Motor neuron (in vitro differentiated cells): Measurements from ENCODE around the gene INPP5A. TPM values are rescaled to one million over a fixed set of nuclear protein-coding genes. Genes with fewer than 3 reads are reported as not detected.
A peak's percentile ranks its signal among the peaks of the same experiment; 100 is the strongest.

ENCODE experiments used
- ATAC-seq, 8 experiments: fragments of 200-7000 bp; cut with Tn5 transposase; replicated peaks in 6 of 8; 2 replicates each; pipeline ENCODE4 v1.8.0; 2021; ENCODE audit warnings: mild to moderate bottlenecking in 8 of 8, moderate library complexity in 8 of 8
- H3K27ac ChIP-seq, 2 donors: fragments of 250-450 bp; sonication (Bioruptor Pico); 2 replicates each; pipeline ENCODE4 v1.9.0; 2021; ENCODE audit warnings: antibody characterized with exemption in 2 of 2, mild to moderate bottlenecking in 2 of 2, moderate library complexity in 1 of 2
- H3K4me1 ChIP-seq, 2 donors: fragments of 250-450 bp; sonication (Bioruptor Pico); replicated peaks in 1 of 2; 2 replicates each; pipeline ENCODE4 v1.6.1; 2021; ENCODE audit warnings: antibody characterized with exemption in 2 of 2, mild to moderate bottlenecking in 2 of 2, moderate library complexity in 1 of 2
- H3K4me3 ChIP-seq, 5 donors: fragments of 250-450 bp; sonication (Bioruptor Pico); 2 replicates each; pipeline ENCODE4 v1.9.0; 2021; ENCODE audit warnings: antibody characterized with exemption in 5 of 5, mild to moderate bottlenecking in 5 of 5, moderate library complexity in 4 of 5
- WGBS, 10 experiments: fragments of 450-650 bp; shearing (Covaris generic); methylation state at CpG; one replicate each; pipeline ENCODE4 v1.0.0; 2022; 5-methylcytosine and 5-hydroxymethylcytosine counted together
- in situ Hi-C, 9 experiments: fragments of 400-800 bp; cut with MboI; loops; one replicate each; pipeline ENCODE4 v1.15.0; 2021; ENCODE audit warnings: low sequenced_read_pairs in 9 of 9, low pct_unique_long_range_greater_than_20kb in 2 of 9; ENCODE audit not compliant: unreplicated experiment in 9 of 9
- total RNA-seq, 8 experiments: library from RNA; unstranded; fragments of 300-600 nt; gene quantifications; 2 replicates each; pipeline versions ENCODE4 v1.2.3 to v1.2.4, GENCODE V29; 2022

Gene INPP5A
- total RNA-seq, 8 experiments from 2014 or later, result 13.2 to 45.0 (median 17.9) TPM

GRCh38 chr10:132657127-132657706 lies 119.6 kb downstream of the INPP5A start:
- H3K4me1 ChIP-seq, result peaks cover 16% of the 10 kb centered on the region in 2 donors
- 84 to 93% methylated on average over 3 to 12 of the region's 18 CpGs; no CpG with 5 or more reads in 8 of the 10 experiments for WGBS, 10 experiments
- no peak overlapping the region for H3K27ac ChIP-seq
- H3K4me3 ChIP-seq, result no peak overlapping the region
- peak in 1 of 8 experiments; percentile 19 for ATAC-seq
- in situ Hi-C loops, result loop anchor here in 2 of 9 experiments (25.0 kb wide), 2 partner anchors 105 to 130 kb away; partner anchors contain the start of gene NKX6-2 (in 1 of the 2)

DNA sequence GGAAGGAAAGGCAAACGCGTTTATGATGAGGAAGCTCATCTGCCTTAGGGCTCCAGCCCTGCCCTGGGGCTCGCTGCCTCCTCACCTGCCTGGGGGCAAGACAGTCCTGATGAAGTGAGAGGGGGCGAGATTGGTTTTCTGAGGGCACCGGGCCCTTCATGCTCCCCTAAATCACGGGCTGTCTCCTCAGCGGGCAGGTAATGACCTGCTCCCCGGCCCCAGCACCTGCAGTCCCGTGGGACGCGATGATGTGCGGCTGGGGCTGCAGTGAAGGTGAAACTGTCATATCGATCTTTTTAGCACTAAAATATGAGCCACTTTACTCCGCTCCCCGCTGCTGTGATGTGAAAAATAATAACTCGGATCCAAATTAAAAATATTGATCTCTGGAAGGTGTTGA lies 120.2 kb downstream of the INPP5A start:
- WGBS, 10 experiments, result 20 to 100% (median 80%) methylated on average over 2 to 13 of the region's 16 CpGs; no CpG with 5 or more reads in 1 of the 10 experiments
- in situ Hi-C loops, result loop anchor here in 2 of 9 experiments (25.0 kb wide), 2 partner anchors 105 to 130 kb away; partner anchors contain the start of gene NKX6-2 (in 1 of the 2)
- no peak overlapping the region for H3K4me3 ChIP-seq

DNA sequence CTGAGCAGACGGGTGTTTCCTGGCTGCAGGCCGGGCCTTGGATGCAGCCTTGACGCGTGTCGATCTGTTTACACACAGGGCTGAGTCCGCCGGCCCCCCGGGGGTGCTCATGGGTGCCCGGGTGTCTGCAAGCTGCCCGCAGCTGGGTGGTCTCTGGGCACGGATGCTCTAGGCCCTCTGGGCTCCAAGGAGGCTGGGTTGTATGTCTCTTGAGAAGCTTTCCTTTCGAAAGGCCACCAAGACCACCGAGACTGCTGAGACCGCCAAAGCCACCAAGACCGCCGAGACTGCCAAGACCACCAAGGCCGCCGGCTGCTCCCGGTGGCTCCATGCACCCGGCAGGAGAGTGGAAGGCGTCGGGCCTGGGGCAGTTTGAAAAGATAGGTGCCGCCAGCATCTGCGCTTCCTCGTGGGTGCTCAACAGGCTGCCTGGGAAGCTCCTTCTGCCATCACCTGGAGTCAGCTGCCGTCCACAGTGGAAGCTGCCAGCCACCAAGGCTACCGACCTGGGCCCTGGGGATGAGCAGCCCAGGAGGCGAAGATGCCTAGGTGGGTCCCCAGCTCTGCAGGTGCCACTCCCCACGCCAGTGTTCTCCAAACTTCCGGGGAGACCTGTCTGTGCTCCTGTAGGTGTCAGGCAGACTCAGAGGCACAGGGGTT lies 121.1 kb downstream of the INPP5A start:
- in situ Hi-C loops, result loop anchor here in 2 of 9 experiments (25.0 kb wide), 2 partner anchors 104 to 129 kb away; partner anchors contain the start of gene NKX6-2 (in 1 of the 2)
- WGBS, 10 experiments, result 87 to 100% (median 93%) methylated on average over 1 to 14 of the region's 30 CpGs; no CpG with 5 or more reads in 3 of the 10 experiments
- H3K4me1 ChIP-seq, result peaks cover 16% of the 10 kb centered on the region in 2 donors
- H3K4me3 ChIP-seq, result no peak overlapping the region
- no peak overlapping the region for H3K27ac ChIP-seq
- ATAC-seq, result no peak

More for the DNA sequence above, 120.2 kb downstream of the INPP5A start:
- ATAC-seq, result peak in 2 of 8 experiments; percentile 18 to 61
- peaks cover 16% of the 10 kb centered on the region in 2 donors for H3K4me1 ChIP-seq
- H3K27ac ChIP-seq, result no peak overlapping the region

DNA sequence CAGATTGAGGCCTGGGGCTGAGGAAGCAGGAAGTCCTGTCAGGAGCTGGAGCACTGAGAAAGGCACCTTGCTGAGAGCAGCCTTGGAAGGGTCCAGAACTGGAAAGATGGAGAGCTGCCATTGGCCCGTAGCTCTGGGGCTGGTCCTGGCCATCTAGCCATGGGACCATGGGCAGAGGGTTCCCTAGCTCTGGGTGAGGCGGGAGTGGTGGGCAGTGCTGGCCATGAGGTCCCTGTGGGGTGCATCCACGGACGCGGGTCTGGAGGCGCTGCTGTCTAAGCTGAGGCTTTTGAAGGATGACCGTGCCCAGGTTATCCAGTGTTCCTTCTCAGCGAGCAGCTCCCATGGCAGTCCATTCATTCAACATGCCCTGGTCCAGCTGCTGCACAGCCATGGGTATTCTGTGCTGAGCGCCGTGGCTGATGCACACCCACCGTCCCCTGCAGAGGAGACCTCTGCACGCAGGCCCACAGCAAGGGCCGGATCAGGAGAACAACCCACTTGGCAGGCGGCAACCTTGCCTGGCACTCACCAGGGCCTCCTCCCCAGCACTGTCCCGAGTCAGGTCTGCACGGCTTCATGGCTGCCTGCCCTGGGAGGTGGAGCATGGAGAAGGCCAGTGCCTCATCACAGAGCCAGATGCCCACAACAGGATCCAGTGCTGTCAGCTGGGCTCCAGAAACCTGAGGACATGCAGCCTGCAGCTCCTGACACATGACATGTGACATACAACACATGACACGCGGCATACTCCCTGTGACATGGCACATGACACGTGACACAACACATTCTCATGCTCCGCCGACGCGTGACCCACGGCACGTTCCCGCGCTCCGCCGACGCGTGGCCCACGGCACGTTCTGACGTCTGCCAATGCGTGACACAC lies 121.9 kb downstream of the INPP5A start:
- in situ Hi-C loops, result loop anchor here in 2 of 9 experiments (25.0 kb wide), 2 partner anchors 103 to 128 kb away; partner anchors contain the start of gene NKX6-2 (in 1 of the 2)
- 90 to 100% (median 99%) methylated on average over 1 to 26 of the region's 35 CpGs; no CpG with 5 or more reads in 1 of the 10 experiments for WGBS, 10 experiments
- no peak for ATAC-seq

DNA sequence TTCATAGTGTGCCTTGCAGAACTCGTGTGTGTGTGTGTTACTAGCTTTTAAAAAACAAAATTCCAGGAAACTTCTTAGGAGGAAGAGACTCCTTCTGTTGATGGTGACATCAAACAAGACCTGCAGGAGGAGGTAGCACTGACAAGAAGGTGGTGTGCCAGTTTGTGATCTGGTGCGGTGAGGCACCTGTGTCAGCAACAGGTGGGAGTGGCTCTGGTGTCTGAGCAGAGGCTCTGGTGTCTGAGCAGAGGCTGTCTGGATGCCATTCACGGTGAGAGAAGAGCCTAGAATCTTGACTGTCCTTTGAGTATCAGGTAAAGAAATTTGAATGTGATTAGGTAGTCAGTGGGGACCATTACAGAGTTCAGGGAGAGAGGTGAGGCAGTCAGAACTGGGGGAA lies 122.8 kb downstream of the INPP5A start:
- WGBS, 10 experiments, result 67 to 100% (median 81%) methylated on average over 1 to 3 of the region's 3 CpGs
- in situ Hi-C loops, result loop anchor here in 2 of 9 experiments (25.0 kb wide), 2 partner anchors 102 to 127 kb away; partner anchors contain the start of gene NKX6-2 (in 1 of the 2)
- Histone ChIP-seq H3K27ac (no peak overlapping the region), H3K4me1 (peaks cover 20 to 22% of the 10 kb centered on the region in 2 donors), H3K4me3 (no peak overlapping the region)
- ATAC-seq, result no peak

More for the DNA sequence above, 121.9 kb downstream of the INPP5A start:
- no peak overlapping the region for H3K27ac ChIP-seq
- no peak overlapping the region for H3K4me3 ChIP-seq
- H3K4me1 ChIP-seq, result peaks cover 20 to 24% of the 10 kb centered on the region in 2 donors

DNA sequence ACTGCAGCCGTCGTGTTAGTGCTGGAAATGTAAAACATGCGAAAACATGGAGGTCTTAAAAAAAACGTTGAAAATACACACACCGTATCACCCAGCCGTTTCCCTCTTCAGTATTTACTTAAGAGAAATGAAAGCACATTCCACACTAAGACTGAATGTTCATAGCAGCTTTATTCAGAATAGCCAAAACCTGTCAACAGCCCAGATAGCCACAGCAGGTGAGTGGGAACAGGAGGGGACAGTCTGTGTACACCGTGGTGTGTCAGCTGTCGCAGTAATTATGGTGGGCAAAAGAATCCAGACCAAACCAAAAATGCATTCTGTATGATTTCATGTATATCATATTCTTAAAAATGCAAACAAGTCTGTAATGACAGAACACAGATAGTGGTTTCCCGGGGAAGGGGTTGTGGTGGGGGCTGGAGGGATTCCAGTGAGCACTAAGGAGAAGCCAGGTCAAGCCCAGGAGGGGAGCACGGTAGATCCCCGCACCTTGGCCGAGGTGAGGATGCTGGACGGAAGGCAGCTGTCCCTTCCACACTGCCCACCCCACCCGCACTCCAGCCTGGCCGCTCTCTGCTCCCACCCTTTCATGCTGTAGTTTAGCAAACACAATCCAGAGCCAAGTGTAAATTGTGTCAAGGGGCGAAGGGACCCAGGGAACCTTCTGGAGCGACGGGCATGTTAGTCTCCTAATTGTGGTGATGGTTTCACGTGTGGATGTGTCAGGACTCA lies 124.8 kb downstream of the INPP5A start:
- no peak overlapping the region for H3K27ac ChIP-seq
- H3K4me1 ChIP-seq, result peaks cover 29 to 32% of the 10 kb centered on the region in 2 donors
- no peak overlapping the region for H3K4me3 ChIP-seq
- 80 to 100% (median 94%) methylated on average over 1 to 12 of the region's 19 CpGs; no CpG with 5 or more reads in 2 of the 10 experiments for WGBS, 10 experiments
- no peak for ATAC-seq
- in situ Hi-C loops, result loop anchor here in 2 of 9 experiments (25.0 kb wide), 2 partner anchors 100 to 125 kb away; partner anchors contain the start of gene NKX6-2 (in 1 of the 2)

GRCh38 chr10:132663666-132664365 lies 126.2 kb downstream of the INPP5A start:
- ATAC-seq, result no peak
- in situ Hi-C loops, result loop anchor here in 2 of 9 experiments (25.0 kb wide), 2 partner anchors 98 to 123 kb away; partner anchors contain the start of gene NKX6-2 (in 1 of the 2)

DNA sequence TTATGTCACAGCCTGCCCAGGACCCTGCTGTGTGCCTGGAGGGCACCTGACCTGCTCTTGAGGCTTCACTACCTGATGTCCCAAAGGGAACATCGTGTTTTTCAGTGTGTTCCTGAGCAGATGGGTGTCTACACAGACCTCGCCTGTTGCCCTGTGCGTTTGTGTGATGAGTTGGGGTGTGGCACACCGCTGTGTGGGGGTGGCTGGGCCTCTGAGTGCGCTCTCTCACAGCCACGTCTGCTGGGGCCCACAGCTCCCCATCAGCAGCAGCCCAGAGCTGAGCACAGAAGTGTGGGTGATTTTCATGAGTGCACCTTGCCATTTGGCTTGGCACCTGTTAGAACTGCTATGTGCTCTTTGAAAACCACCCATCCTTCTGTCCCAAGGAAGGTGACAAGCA lies 126.8 kb downstream of the INPP5A start:
- 40 to 80% (median 56%) methylated on average over 1 to 4 of the region's 6 CpGs; no CpG with 5 or more reads in 7 of the 10 experiments for WGBS, 10 experiments
- in situ Hi-C loops, result loop anchor here in 2 of 9 experiments (25.0 kb wide), 2 partner anchors 98 to 123 kb away; partner anchors contain the start of gene NKX6-2 (in 1 of the 2)
- Histone ChIP-seq H3K4me3 (no peak overlapping the region), H3K4me1 (peaks cover 29 to 35% of the 10 kb centered on the region in 2 donors), H3K27ac (no peak overlapping the region)
- peak in 1 of 8 experiments; percentile 12 for ATAC-seq

More at GRCh38 chr10:132663666-132664365, 126.2 kb downstream of the INPP5A start:
- WGBS, 10 experiments, result 65 to 100% (median 92%) methylated on average over 1 to 21 of the region's 29 CpGs; no CpG with 5 or more reads in 2 of the 10 experiments
- no peak overlapping the region for H3K4me3 ChIP-seq
- no peak overlapping the region for H3K27ac ChIP-seq
- peaks cover 29 to 35% of the 10 kb centered on the region in 2 donors for H3K4me1 ChIP-seq

DNA sequence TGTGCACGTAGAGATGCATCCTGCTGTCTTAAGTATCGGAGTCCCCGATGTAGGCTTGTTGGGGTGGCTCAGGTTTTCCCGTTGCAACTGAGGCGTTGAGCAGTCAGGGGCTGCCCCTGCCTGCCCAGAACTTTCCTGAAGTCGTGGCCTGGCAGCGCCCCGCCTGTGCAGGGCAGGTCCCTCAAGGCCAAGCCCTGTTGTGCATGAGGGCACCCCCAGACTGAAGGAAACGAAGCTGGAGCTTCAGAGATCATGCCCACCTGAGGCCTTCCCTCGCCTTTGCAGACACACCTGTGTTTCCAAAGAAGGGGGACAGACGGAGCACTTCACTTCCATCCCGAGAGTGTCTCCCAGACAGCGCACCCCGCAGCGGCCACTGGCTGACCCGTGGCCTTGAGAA lies 127.3 kb downstream of the INPP5A start:
- ATAC-seq, result no peak
- H3K27ac ChIP-seq, result no peak overlapping the region
- peaks cover 34 to 35% of the 10 kb centered on the region in 2 donors for H3K4me1 ChIP-seq
- in situ Hi-C loops, result loop anchor here in 2 of 9 experiments (25.0 kb wide), 2 partner anchors 97 to 122 kb away; partner anchors contain the start of gene NKX6-2 (in 1 of the 2)
- no peak overlapping the region for H3K4me3 ChIP-seq
- 80 to 100% (median 94%) methylated on average over 1 to 6 of the region's 16 CpGs; no CpG with 5 or more reads in 5 of the 10 experiments for WGBS, 10 experiments

DNA sequence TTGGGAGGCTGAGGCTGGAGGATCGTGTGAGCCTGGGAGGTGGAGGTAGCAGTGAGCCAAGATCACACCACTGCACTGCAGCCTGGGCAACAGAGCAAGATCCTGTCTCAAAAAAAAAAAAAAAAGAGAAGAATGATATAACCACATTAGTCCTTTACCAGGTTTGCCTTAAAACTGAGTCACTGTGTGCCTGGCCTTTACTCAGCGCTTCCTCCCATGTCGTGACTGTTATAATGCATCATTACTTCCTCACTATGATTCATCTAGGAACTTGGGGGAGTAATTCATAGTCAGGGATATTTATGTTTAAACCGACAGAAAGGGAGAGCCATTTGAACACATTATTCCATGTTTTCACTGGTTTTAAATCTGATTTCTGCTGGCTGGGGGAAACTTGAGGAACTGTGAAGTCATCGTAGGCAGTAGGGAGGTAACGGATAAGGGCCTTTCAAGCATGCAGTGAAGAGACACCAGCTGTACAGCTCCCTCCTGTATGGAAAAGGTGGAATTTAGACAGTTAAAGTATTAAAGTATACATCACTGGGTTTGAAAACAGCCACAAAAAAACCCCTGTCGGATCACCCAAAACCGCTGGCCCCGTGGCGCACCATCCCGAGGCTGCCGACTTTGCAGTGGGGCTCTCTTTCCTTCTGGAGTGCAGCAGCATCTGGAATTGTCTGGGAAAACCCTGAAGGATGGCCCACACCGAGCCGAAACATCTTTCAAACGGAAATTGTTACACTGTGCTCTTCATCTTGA lies 128.5 kb downstream of the INPP5A start:
- peaks cover 39 to 41% of the 10 kb centered on the region in 2 donors for H3K4me1 ChIP-seq
- ATAC-seq, result peak in 7 of 8 experiments; percentile 25 to 95 (median 38)
- WGBS, 10 experiments, result 18 to 82% (median 64%) methylated on average over 2 to 11 of the region's 15 CpGs; no CpG with 5 or more reads in 1 of the 10 experiments
- H3K4me3 ChIP-seq, result no peak overlapping the region
- in situ Hi-C loops, result loop anchor here in 2 of 9 experiments (25.0 kb wide), 2 partner anchors 96 to 121 kb away; partner anchors contain the start of gene NKX6-2 (in 1 of the 2)
- H3K27ac ChIP-seq, result peak overlapping the region in 1 of 2 donors; percentile 46
